ENCODE results near the gene GPRIN1.

The GPRIN1 gene

DNA sequence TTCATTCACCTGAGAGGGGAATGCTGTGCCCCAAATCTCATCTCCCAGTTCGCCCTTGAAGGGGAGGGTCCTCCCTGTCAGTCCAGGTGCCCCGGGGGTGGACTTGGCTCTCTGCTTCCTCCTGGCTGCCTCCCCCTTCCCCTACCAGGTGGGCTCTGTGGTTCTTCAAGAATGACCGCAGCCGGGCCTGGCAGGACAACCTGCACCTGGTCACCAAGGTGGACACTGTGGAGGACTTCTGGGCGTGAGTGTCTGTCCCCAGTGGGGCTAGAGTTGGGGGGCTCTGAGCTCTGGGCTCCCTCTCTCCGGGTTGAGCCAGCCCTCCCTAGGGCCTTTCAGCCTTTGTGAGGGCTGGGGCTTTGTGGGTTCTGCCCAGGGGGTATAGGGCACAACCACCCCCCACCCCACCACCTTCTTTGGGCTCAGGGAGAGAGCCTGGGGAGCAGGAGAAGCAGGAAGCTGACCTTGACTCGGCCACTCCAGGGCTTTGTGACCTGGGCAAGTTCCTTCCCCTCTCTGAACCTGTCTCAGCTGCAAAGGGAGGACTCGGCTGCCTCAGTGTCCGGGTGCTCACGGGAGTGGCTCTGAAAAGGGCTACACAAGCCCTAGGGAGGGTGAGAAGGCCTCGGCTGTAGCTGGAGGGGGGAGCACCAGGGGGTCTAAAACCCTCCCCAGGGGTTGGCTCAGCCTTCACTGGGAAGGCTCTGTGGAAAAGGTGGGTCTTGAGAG is 33.7 kb upstream of the GPRIN1 start:
- DNase-seq (ENCODE audit: low read depth in 1 of 2, low spot score in 1 of 2), result no peak

DNA sequence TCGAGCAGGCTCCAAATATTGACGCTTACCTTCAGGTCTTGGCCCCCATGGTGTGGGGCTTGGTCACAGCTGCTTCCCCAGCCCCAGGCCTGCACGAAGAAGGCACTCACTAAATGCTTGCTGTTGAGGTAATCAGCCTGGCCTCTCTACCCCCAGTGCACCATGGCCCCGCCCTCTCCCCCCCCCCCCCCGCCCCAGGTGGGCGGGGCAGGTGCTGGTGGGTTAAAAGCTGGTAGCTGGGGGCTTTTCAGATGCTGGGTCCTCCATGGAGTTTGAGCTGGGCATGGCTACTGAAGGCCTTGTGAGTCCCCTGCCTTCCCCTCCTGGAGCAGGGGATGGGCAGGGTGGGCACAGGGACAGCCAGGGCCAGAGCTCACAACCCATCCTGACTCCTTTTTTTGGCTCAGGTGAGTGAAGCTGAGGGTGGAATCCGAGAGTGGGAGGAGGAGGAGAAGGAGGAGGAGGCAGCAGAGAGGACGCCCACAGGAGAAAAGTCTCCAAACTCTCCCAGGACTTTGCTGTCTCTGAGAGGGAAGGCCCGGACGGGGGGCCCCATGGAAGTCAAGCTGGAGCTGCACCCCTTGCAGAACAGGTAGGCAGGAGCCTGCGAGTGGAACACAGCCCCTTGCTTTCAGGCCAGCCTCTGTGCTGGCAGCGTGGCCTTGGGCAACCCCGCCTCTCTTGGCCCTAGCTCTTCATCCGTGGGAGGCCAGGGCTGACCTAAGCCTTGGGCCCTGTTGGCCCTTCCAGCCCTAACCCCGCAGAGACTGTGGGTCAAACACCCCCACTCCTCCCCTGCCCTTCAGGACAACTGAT is 32.9 kb upstream of the GPRIN1 start:
- DNase-seq (ENCODE audit: low read depth in 1 of 2, low spot score in 1 of 2), result no peak

DNA sequence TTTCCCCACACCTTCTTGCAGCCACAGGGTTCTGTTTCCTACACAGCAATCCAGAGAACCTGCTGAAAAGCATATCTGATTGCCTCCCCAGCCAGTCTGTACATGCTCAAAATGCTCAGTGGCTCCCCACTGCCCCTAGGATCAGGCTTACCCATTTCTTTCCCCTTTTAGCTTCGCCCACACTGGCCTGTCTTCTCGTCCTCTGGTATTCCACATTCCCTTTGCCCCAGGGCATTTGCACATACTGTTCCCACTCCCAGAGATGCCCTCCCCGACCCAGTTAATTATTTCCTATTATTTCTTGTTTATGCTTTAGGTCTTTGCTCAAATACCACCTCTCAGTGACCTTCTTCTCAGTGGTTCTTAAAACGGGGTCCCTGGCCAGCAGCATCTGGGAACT is 30.7 kb upstream of the GPRIN1 start:
- no peak for DNase-seq (ENCODE audit: low read depth in 1 of 2, low spot score in 1 of 2)

DNA sequence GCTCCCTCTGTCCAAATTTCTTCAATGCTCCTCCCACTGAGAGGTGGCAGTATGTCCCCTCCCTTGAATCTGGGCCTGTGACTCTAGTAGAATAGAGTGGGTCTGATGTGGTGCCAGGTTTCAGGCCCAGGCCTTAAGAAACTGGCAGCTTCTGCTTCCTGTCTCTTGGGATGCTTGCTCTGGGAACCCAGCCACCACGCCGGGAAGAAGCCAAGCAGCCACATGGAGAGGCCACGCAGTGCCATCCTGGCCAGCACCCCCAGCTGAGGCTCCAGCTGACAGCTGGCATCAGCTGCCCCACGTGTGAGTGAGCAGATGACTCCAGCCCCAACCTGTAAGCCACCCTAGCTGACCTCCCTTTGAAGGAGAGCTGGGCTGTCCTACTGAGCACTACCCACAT is 30.0 kb upstream of the GPRIN1 start:
- DNase-seq (ENCODE audit: low read depth in 1 of 2, low spot score in 1 of 2), result no peak

DNA sequence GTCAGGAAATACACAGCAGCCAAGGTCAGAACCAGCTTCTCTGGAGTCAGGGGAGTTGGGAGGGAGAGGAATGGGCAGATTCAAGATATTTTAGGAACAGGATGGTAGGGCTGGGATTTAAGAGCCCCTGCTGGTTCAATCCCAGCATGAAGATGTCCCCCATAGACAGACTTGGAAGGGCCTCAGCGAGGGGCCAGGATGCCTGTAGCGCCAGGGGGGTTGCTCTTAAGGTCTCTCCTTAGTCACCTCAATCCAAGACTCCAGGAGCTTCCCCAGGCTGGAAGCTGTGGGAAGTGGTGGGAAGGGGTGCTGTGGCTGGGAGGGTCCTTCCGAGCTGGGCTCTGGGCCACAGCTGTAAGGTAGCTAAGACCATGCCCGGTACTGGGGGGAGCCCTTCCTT is 29.3 kb upstream of the GPRIN1 start:
- DNase-seq (ENCODE audit: low read depth in 1 of 2, low spot score in 1 of 2), result no peak

DNA sequence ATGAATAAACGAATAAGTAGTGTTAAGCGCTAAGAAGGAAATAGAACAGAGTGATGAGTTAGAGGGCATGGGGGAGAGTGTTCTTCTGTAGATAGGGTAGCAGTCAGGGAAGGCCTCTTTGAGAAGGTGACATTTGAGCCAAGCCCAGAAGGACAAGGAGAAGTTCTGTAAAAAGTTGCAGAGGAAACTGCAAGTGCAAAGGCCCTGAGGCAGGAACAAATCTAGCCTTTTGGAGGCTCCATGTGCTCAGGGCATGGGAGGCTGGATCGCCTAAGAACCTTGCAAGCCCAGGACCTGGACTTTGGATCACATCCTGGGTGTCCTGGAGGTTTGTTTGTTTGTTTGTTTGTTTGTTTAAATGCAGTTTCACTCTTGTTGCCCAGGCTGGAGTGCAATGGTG is 28.5 kb upstream of the GPRIN1 start:
- DNase-seq (ENCODE audit: low read depth in 1 of 2, low spot score in 1 of 2), result no peak

DNA sequence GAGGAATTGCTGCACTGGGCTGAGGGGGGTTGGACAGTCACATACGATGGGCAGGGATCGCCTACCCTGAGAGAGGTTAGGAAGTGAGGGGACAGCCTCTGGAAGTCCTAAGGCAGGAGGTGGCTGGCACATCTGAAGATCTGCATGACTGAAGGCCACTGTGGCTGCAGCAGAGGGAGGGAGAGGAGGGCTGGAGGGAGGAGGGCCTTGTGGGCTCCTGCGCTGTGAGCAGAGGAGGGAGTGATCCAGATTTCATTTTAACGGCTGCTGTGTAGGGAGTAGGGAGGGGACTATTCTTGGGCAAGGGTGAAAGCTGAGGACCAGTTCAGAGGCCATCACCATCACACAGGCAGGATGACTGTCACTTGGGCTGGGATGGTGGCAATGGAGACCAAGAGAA is 27.6 kb upstream of the GPRIN1 start:
- DNase-seq (ENCODE audit: low read depth in 1 of 2, low spot score in 1 of 2), result no peak

DNA sequence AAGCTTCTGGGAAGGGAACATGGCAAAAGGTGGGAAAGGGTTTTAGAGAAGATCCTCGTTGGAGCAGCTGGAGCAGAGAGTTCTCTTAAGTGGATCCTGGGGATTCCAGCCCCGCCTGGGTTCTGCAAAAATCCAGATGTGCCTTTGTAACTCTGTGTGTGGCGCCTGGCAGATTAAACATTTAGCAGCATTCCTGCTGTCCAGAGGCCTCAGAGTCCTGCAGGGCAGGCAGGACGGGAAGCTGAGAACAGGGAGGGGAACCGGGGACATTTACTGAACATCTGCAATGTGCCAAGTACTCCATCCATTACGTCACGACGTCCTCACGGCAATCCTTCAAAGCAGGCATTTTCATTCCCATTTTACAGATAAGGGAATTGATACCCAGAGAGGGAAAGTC is 26.5 kb upstream of the GPRIN1 start:
- DNase-seq (ENCODE audit: low read depth in 1 of 2, low spot score in 1 of 2), result no peak

DNA sequence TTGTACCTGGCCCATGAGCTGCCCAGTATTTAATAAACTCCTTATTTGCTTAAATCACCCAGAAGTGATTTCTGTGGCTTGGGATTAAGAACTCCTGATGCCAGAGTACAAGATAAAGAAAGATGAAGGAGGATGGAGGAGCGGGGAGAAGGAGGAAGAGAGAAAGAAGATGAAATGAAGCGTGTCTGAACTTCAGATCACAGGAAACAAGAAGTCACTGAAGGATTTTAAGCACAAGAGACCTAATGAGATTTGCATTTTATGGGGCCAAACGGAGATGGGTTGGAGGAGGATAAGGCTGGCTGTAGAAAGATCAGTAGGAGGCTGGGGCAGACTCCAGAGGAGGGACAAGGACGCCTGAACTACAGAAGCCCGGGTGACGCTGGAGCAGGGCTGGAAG is 23.6 kb upstream of the GPRIN1 start:
- no peak for DNase-seq (ENCODE audit: low read depth in 1 of 2, low spot score in 1 of 2)

DNA sequence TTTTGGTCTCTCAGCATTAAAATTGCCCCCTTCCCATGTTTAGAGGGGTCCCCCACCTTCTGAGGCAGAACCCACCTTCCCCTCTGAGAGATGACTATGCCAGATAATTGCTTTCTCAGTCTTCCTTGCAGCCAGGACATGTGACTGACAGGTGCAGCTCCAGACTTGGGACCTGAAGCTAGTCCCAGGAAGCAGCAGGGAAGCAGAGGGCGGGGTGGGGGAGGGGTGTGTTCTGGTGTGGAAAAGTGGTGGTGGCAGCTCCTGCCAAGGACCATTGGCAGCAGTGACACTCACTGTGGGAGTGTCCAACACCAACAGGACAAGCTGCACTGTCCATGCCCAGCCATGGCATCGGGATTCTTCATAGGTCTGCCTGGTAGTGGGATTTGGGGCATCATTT is 22.8 kb upstream of the GPRIN1 start:
- no peak for DNase-seq (ENCODE audit: low read depth in 1 of 2, low spot score in 1 of 2)

DNA sequence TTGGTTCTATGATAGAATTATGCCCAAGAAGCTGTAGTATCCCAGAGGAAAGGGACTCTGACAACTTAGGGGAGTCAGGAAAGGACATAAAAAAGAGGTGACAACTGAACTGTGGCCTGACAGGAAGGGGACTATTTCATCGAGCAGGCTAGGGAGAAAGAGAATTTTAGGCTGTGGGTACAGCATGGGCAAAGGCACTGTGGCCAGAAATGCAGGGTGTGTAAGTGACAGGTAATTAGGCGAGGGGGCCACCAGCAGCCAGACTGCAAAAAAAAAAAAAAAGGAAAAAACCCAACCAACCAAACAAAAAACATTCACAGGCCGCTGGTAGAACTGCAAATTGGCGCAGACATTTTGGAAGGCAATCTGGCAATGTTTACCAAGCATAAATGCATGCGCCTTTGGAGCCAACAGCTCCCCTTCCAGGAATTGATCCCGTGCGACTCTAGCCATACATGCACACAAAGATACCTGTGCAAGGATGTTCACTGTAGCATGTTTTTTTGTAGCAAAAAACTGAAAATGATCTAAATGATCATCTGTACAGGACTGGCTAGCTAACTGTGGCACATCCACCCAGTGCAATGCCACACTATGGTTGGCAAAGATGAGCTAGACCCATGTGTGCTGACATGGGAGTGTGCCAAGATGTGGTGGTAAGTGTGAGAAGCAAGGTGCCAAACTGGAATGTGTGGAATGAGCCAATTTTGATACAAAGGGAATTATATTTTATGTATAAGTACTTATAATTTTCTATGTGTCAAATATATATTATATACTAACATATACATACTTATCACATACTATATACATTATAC is 21.6 kb upstream of the GPRIN1 start:
- no peak for DNase-seq (ENCODE audit: low read depth in 1 of 2, low spot score in 1 of 2)

DNA sequence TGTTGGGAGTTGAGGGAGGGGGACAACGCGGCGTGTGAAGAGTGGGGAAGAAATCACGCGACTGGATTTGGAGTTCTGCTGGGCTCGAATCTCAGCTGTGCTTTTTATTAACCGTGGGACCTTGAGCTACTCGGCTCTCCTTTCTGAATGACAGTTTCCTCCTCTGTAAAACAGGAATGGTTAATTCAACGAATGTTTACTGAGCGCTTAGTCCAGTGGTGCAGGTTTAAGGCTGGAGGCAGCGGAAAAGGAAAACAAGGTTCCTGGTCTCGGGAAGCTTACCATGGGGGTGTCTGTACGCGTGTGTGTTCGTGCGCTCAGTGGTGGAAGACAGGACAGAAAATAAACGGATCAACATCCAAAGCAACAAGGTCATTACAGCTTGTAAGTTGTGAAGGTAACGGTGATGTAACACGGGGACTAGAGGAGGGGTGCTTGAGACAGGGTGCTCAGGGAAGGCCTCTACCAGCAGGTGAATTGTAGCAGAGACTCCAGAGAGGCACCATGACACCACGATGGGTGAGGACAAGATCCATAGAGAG is 20.8 kb upstream of the GPRIN1 start:
- no peak for DNase-seq (ENCODE audit: low read depth in 1 of 2, low spot score in 1 of 2)

DNA sequence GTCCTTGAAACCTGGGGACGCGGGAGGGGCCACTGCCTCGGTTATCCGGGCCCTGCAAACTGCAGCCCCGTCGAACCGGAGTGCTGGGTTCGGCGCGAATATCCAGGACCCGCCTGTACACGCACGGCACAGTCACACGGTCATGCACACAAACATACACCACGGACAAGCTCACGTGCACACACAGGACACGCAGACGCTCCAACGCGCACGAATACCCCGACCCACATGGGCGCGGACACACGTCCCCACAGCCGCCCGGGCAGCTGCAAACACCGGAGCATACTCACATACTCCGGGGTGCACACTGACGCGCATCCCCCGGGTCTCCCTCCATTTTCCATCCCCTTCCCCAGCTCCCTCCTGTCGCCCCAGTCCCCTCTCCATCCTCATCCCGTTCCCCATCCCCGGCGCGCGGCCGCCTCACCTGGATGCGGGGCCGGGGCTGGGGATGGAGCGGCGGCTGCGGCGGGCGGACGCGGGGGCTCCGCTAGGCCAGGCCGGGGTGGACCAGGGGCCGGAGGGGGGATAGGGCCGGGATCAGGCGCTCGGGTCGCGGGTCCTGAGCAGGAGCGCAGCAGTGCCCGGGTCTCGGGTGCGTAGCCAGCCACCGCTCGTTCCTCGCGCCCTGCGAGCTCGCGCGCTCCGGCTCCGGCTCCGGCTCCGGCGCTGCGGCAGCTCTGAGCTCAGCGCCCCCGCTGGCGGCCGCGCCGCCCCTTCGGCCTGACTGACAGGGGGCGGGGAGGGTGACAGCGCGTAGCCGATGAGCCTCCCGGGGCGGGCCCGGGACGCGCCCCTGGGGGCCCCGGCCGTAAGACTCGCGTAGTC is 20.1 kb upstream of the GPRIN1 start, which contains the start of the genes EIF4E1B and SNCB:
TSS of gene EIF4E1B (plus strand) at position 823 of the 828 bp plus-strand sequence. CDS start 12,113 bp downstream, outside the sequence.
TSS of gene SNCB (minus strand) at position 682 of the 828 bp plus-strand sequence. CDS start 880 bp downstream, outside the sequence.
- peak in 1 of 2 donors; percentile 38 for DNase-seq (ENCODE audit: low read depth in 1 of 2, low spot score in 1 of 2)

DNA sequence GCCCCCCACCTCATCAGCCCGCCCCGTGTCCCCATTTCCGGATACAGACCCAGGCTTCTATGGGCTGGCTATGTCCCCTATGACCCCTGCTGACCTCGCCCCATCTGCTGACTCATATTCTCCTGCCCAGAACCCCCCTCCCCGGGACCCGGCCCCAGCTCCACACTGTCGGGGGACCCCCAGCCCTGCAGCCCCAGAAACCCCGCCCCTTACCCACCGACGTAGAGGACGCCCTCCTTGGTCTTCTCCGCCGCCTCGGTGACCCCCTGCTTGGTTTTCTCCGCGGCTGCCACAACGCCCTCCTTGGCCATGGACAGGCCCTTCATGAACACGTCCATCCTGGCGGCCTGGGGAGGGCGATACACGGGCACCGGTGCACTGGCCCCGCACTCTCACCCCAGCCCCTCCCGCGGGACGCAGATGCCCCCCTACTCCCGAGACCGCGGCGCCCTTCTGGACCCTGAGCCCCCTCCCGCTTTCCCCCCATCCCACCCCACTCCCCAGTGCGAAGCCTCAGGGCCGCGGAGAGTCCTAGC is 19.4 kb upstream of the GPRIN1 start:
- DNase-seq (ENCODE audit: low read depth in 1 of 2, low spot score in 1 of 2), result no peak

DNA sequence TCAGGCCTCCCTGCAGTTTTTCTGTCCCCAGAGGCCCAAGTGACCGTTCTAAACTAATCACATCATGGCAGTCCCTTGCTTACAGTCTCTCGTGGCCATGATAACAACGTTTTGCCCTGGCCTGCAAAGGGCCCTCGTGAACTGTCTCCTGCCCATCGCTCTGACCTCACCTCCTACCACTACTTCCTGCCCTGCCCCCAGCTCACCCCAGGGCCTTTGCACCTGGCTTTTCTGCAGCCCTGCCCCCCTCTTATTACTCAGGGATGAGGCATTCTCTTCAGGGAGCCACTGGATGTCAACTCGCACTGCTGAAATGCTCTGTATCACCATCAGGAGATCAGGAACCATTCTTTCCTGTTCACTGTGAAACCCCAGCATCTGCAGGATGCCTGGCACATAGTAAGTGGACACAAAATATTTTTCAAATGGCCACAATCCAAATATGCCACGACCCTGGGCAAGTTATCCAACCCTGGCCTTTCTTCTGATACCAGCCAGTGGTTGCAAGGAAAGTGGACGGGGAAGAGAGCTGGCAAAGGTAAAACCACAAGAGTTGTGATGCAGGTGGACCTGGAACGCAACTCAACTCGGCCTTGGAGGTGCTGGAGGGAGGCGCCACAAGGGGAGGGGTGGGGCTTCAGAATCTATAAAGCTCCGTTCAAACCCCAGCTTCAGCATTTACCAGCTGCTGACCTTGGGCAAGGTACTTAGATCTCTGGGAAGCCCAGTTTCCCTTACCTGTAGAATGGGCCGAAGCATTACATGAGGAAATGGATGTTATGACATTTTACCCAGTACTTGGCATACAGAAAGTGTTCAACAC is 18.7 kb upstream of the GPRIN1 start:
- DNase-seq (ENCODE audit: low read depth in 1 of 2, low spot score in 1 of 2), result no peak

DNA sequence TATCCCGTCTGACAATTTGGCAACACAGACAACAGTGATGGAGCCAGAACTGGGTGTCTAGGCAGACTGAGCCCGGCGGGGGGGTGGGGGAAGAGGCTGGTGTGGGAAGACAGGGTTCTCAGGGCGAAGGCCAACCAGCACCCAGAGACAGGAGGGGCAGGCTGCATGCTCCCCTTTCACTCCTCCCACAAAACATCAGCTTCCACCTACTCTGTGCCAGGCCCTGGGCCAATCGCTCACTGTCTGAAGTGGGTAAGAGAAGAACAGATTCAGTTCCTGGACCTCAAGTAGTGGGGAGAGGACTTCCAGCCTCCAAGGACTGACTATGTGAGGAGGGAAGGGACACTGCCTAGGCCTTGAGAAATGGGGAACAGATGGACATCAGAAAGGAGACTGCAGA is 17.6 kb upstream of the GPRIN1 start:
- DNase-seq (ENCODE audit: low read depth in 1 of 2, low spot score in 1 of 2), result no peak

DNA sequence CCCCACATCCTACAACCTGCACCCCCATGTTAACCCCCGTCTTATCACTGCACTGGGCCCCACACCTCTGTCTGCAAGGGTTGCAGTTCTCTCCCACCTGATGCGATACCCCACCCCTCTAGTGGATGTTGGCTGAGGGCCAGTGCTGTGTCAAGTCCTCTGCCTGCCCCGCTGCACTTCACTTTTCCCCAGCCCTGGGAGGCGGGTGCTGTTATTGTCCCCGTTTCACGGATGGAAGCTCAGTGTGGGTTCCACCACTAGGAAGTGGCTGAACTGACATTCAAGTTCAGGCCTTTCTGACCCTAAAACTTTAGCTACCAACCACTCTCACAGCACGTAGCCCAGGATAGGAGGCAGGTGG is 16.9 kb upstream of the GPRIN1 start:
- no peak for DNase-seq (ENCODE audit: low read depth in 1 of 2, low spot score in 1 of 2)

DNA sequence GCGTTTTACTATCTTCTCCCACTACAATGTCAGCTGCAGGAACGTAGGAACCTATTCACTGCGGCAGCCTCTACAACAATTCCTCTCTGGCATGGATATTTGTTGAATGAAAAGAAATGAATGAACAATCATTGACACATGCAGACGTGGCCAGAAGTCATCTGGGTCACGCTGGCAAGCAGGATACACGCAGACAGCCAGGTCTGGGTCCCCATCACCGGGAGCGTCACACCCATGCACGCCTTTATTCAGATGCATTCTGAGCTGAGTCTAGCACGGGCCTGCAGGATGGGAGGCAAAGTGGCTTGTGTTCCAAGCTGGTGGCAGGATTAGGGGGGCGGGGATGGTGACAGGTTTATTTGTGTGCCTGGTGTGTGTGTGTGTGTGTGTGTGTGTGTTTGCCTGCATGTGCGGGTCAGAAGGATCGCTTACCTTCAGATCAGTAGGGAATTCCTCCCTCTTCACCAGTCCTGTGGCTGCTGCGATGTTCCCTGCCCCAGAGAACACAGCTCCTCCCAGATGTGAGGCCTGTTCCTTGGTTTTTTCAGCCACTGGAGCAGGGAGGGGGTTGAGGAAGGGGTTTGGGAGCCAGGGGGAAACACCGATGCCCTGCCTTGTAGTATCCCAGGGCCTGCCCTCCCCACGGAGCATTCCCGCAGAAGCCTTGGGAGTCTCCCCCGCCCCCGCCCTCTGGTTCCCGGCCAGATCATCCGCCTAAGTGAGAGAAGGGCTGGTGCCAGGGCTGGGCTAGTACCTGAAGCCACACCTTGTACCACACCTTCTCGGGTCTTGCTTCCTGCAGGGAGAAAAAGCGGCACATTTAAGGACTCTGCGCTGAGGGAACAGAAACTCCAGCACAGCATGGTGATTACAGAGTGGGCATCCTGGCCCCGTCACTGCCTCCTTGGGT is 16.3 kb upstream of the GPRIN1 start:
- DNase-seq (ENCODE audit: low read depth in 1 of 2, low spot score in 1 of 2), result no peak

All from stimulated activated CD4-positive, alpha-beta T cell treated with anti-CD3 and anti-CD28 coated beads, Interleukin-15, amount 100 ng/mL, for 1 hour (primary cell).